GM12878 (cell line): ENCODE results near the gene FOSL1. TPM values are rescaled to one million over a fixed set of nuclear protein-coding genes. Genes with fewer than 3 reads are reported as not detected.

ENCODE experiments used
- ETV6 ChIP-seq, 2 experiments: fragments of 450-650 bp in 1 of 2; IDR thresholded peaks in 1 of 2; conservative IDR thresholded peaks in 1 of 2; 2 replicates each; pipeline ENCODE4 v1.6.1; 2014; ENCODE audit warnings: antibody characterized with exemption in 1 of 2, borderline replicate concordance in 1 of 2, low read depth in 1 of 2, mild to moderate bottlenecking in 1 of 2, moderate library complexity in 1 of 2
- NFYA ChIP-seq: IDR thresholded peaks from 2 replicates; pipeline ENCODE4 v1.6.1; 2011; ENCODE audit warnings: low read depth, mild to moderate bottlenecking, low read length, improper control_type of control experiment, borderline replicate concordance
- NFYB ChIP-seq: IDR thresholded peaks from 2 replicates; pipeline ENCODE4 v1.6.1; 2011; ENCODE audit warnings: low read depth, mild to moderate bottlenecking, low read length, improper control_type of control experiment, moderate library complexity; ENCODE audit not compliant: insufficient read depth
- PKNOX1 ChIP-seq: fragments of 450-650 bp; IDR thresholded peaks from 2 replicates; pipeline ENCODE4 v1.6.1; 2016; ENCODE audit warnings: mild to moderate bottlenecking
- SMARCA5 ChIP-seq: fragments of 450-650 bp; IDR thresholded peaks from 2 replicates; pipeline ENCODE4 v1.6.1; 2017; ENCODE audit warnings: mild to moderate bottlenecking
- SMC3 ChIP-seq: IDR thresholded peaks from 2 replicates; pipeline ENCODE4 v1.6.1; 2011; ENCODE audit warnings: low read length, improper control_type of control experiment, borderline replicate concordance
- STAT1 ChIP-seq: fragments of 450-650 bp; conservative IDR thresholded peaks from 2 replicates; pipeline ENCODE4 v1.6.1; 2014; ENCODE audit warnings: antibody characterized with exemption, mild to moderate bottlenecking
- TCF12 ChIP-seq: IDR thresholded peaks from 2 replicates; pipeline ENCODE4 v1.6.1; 2011; ENCODE audit warnings: low read depth, mild to moderate bottlenecking, low read length
- ZNF207 ChIP-seq: fragments of 450-650 bp; IDR thresholded peaks from 2 replicates; pipeline ENCODE4 v1.6.1; 2014; ENCODE audit warnings: antibody characterized with exemption, mild to moderate bottlenecking, borderline replicate concordance
- polyA plus RNA-seq, 11 experiments: library from polyadenylated mRNA; depleted of rRNA in 4 of 11; unstranded in 6 of 11; stranded (reverse) in 5 of 11; fragments of >200 nt; fragmentation: Nextera tagmentation in 4 of 11; fragmentation: Illumina TruSeq in 1 of 11; extraction: Ambion mirVana in 4 of 11; extraction: Trizol in 1 of 11; gene quantifications; 1 replicate in 1 of 11; 2 replicates in 10 of 11; pipeline versions ENCODE4 v1.2.1 to v1.2.3, GENCODE V29; 2011 to 2016; ENCODE audit warnings: inconsistent platforms in 2 of 11, missing spikeins in 2 of 11, low read depth in 1 of 11
- total RNA-seq, 4 experiments: library from RNA; depleted of rRNA in 3 of 4; stranded (reverse); fragments of >200 nt in 3 of 4; fragmentation: Illumina TruSeq in 1 of 4; extraction: Trizol in 1 of 4; gene quantifications; 2 replicates each; pipeline versions ENCODE4 v1.2.1 to v1.2.3, GENCODE V29; 2013 to 2021
- TF ChIP-seq, protein P1 (sequence below): fragments of 450-650 bp; conservative IDR thresholded peaks from 2 replicates; pipeline ENCODE4 v1.6.1; 2017; ENCODE audit warnings: mild to moderate bottlenecking, moderate library complexity

The FOSL1 gene
- total and polyA plus RNA-seq, 10 of the 15 experiments (the other 5 are each of a cell fraction or from before 2014, with no cell fraction given) = 0.82 to 5.4 (median 2.1) TPM

DNA sequence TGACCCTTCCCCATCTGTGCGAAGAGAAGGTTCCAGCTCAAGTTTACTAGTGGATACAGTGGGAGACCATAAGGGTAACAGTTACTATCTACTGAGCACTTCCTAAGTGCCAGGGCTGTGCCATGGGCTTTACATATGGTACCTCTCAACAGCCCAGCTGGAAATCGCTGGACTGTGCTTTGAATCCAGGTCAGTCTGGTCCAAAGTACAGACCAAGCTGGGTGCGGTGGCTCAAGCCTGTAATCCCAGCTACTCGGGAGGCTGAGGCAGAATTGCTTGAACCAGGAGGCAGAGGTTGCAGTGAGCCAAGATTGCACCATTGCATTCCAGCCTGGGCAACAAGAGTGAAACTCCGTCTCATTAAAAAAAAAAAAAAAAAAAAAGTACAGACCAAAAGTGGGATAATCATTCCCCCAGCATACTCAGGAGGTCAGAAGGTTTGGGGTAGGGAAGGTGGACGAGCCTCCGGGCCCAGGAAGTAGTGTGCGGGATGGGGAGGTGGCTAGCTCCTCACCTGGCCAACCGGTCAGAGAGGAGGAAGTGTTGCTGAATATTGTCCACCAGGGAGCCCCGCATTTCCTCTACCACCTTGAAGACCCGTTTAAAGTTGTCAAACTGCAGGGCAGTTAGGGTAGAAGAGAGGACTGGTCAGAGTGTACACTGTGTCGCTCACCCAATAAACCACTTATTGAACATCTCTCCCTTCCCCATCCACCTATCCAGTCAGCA, 14.2 kb downstream of the FOSL1 start (continued):
- TF ChIP-seq PKNOX1 (no peak), STAT1 (no peak), SMC3 (no peak), TCF12 (no peak), ETV6 (conservative IDR thresholded peaks at IDR 0.05 in 1 of 2, IDR thresholded peaks at IDR 0.05 in 1 of 2; ENCODE audit: borderline replicate concordance in 1 of 2, low read depth in 1 of 2) (no peak), NFYB (no peak), SMARCA5 (no peak), ZNF207 (no peak), NFYA (no peak)
- TF ChIP-seq, protein P1, sequence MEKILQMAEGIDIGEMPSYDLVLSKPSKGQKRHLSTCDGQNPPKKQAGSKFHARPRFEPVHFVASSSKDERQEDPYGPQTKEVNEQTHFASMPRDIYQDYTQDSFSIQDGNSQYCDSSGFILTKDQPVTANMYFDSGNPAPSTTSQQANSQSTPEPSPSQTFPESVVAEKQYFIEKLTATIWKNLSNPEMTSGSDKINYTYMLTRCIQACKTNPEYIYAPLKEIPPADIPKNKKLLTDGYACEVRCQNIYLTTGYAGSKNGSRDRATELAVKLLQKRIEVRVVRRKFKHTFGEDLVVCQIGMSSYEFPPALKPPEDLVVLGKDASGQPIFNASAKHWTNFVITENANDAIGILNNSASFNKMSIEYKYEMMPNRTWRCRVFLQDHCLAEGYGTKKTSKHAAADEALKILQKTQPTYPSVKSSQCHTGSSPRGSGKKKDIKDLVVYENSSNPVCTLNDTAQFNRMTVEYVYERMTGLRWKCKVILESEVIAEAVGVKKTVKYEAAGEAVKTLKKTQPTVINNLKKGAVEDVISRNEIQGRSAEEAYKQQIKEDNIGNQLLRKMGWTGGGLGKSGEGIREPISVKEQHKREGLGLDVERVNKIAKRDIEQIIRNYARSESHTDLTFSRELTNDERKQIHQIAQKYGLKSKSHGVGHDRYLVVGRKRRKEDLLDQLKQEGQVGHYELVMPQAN = no peak
